Measurements from ENCODE around the gene COL5A1. TPM values are rescaled to one million over a fixed set of nuclear protein-coding genes. Genes with fewer than 3 reads are reported as not detected.

Gene COL5A1
- total RNA-seq, 1 donor from 2014 or later: 87.7 TPM

DNA sequence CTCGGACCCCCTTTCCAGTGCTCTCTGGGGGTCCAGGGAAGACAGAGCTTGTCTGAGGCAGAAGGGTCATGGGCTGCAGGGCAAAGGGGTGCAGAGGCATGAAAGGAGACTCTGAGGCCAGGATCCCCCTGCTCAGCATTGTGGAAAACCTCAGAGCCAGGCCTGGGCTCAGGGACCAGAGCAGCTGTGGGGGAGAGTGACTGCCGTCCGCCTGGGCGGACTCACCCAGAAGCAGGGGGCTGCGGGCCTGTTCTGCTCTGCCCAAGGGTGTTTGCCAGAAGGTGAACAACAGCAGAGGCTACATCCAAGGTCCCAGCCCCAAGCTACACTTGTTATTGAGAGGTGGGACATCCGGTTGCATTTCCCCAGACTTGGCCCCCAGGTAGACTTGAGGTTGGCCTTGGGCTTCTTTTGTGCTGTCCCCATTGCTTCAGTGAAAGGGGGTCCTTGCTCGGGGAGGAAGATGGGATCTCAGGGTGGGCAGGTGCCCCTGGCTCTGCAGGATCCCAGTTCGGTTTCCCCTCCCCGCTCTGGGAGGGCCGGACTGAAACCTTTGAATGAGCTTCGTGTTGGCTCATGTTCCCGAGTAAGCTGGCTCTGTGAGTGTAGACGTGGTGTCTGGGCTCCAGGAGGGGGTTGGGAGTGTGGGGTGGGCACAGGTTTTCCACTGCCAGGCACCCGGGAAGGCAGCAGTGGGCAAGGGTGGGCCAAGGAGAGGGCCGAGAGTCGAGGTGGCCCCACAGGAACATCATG lies 92.1 kb downstream of the COL5A1 start:
- H3K36me3 ChIP-seq (ENCODE audit: control insufficient read depth, insufficient read depth, low read length): no peaks in the 10 kb centered on the region
- TF ChIP-seq, protein P1, sequence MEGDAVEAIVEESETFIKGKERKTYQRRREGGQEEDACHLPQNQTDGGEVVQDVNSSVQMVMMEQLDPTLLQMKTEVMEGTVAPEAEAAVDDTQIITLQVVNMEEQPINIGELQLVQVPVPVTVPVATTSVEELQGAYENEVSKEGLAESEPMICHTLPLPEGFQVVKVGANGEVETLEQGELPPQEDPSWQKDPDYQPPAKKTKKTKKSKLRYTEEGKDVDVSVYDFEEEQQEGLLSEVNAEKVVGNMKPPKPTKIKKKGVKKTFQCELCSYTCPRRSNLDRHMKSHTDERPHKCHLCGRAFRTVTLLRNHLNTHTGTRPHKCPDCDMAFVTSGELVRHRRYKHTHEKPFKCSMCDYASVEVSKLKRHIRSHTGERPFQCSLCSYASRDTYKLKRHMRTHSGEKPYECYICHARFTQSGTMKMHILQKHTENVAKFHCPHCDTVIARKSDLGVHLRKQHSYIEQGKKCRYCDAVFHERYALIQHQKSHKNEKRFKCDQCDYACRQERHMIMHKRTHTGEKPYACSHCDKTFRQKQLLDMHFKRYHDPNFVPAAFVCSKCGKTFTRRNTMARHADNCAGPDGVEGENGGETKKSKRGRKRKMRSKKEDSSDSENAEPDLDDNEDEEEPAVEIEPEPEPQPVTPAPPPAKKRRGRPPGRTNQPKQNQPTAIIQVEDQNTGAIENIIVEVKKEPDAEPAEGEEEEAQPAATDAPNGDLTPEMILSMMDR (IDR thresholded peaks at IDR 0.05; ENCODE audit: insufficient read depth, low read length, poor library complexity, severe bottlenecking): no peak

DNA sequence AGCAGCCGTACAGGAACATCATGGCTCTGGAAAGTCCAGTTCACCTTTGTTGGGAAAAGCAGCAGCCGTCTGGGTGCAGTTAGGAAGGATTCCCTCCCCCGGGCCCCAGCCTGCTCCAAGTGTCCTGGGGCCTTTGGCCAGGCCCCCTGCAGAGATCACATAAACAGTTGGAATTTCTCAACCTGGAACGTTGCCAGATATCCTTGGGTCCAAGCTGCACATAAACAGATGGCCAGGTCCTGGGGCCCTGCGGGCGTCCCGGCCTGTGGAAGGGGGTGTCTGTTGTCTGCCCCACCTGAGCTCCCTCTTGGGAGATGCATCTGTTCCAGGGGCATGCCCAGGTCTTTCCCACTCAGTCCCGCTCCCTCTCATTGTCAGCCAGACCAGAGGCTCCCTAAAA lies 92.7 kb downstream of the COL5A1 start:
- Histone ChIP-seq H3K27me3 (ENCODE audit: control insufficient read depth, insufficient read depth, low read length) (no peaks in the 10 kb centered on the region), H3K4me3 (ENCODE audit: low read depth, low read length) (no peak overlapping the region), H3K36me3 (ENCODE audit: control insufficient read depth, insufficient read depth, low read length) (no peaks in the 10 kb centered on the region)
- no peak for DNase-seq (ENCODE audit: low read depth)
- TF ChIP-seq, protein P1 (IDR thresholded peaks at IDR 0.05; ENCODE audit: insufficient read depth, low read length, poor library complexity, severe bottlenecking): no peak

More for the DNA sequence above, 92.1 kb downstream of the COL5A1 start:
- no peak for DNase-seq (ENCODE audit: low read depth)
- Histone ChIP-seq H3K27me3 (ENCODE audit: control insufficient read depth, insufficient read depth, low read length) (no peaks in the 10 kb centered on the region), H3K4me3 (ENCODE audit: low read depth, low read length) (no peak overlapping the region)

DNA sequence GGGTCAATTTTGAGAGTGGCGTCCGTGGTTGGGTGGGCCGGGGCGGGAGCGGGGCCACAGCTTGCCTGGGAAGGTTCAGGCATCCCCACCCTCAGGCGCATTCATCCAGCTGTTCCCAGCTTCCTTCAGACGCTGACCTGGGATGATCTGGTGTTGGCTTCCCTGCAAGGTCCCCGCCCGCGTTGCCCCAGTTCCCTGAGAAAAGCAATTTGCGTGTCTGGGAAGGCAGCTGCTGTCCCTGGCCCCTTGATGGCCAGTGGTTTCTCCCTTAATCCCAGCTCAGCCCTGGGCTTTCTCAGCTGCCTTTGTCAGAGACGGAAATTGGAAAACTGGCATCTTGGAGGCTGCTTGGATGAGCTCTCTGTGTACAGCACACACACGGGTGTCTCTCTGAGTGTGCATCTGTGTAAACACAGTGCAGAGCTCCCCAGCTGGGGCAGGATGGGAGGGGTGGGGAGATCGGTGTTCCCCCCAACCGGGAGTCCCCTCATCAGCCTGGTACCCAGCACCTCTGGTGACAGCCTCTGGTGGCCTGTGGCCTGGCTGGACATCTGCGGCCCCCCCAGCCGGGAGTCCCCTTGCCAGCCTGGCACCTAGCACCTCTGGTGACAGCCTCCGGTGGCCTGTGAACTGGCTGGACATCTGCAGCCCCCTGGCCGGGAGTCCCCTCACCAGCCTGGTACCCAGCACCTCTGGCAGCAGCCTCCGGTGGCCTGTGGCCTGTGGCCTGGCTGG lies 94.0 kb downstream of the COL5A1 start:
- TF ChIP-seq, protein P1 (IDR thresholded peaks at IDR 0.05; ENCODE audit: insufficient read depth, low read length, poor library complexity, severe bottlenecking): no peak
- no peaks in the 10 kb centered on the region for H3K27me3 ChIP-seq (ENCODE audit: control insufficient read depth, insufficient read depth, low read length)
- no peak for DNase-seq (ENCODE audit: low read depth)
- H3K36me3 ChIP-seq (ENCODE audit: control insufficient read depth, insufficient read depth, low read length): no peaks in the 10 kb centered on the region
- H3K4me3 ChIP-seq (ENCODE audit: low read depth, low read length): no peak overlapping the region

DNA sequence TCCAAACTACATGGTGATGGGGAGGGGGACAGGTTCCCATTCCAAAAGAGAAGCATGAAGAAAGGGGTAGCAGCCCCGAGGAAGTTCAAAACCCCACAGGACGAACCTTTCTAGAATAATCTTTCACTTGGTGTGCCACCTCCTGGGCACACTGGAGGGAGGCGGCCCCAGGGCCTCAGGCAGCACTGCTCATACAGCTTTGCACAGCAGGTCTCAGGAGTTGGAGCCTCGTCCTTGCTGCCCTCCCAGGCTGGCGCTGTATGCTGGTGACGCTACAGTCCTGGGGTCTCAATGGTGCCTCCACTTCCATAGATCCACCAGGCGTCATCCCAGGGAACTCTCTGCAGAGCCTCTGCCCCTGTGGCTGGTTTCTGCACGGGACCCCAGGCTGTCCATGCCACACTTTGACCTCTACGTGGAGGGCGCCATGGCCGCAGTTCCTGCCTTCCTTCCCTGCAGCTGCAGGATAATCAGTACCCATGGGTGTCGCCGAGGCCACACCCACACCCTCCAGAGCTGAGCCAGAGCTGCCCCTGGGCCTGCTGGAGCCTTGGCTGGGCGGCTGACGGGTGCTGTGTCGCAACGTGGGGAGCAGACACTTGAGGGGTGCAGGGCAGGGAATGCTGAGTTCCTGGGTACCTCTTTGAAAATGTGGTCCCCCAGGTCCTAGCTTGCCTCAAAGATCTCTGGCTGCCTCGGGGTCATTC lies 95.3 kb downstream of the COL5A1 start:
- H3K4me3 ChIP-seq (ENCODE audit: low read depth, low read length): no peak overlapping the region
- DNase-seq (ENCODE audit: low read depth): no peak
- TF ChIP-seq, protein P1 (IDR thresholded peaks at IDR 0.05; ENCODE audit: insufficient read depth, low read length, poor library complexity, severe bottlenecking): no peak
- H3K27me3 ChIP-seq (ENCODE audit: control insufficient read depth, insufficient read depth, low read length): no peaks in the 10 kb centered on the region
- H3K36me3 ChIP-seq (ENCODE audit: control insufficient read depth, insufficient read depth, low read length): no peaks in the 10 kb centered on the region

DNA sequence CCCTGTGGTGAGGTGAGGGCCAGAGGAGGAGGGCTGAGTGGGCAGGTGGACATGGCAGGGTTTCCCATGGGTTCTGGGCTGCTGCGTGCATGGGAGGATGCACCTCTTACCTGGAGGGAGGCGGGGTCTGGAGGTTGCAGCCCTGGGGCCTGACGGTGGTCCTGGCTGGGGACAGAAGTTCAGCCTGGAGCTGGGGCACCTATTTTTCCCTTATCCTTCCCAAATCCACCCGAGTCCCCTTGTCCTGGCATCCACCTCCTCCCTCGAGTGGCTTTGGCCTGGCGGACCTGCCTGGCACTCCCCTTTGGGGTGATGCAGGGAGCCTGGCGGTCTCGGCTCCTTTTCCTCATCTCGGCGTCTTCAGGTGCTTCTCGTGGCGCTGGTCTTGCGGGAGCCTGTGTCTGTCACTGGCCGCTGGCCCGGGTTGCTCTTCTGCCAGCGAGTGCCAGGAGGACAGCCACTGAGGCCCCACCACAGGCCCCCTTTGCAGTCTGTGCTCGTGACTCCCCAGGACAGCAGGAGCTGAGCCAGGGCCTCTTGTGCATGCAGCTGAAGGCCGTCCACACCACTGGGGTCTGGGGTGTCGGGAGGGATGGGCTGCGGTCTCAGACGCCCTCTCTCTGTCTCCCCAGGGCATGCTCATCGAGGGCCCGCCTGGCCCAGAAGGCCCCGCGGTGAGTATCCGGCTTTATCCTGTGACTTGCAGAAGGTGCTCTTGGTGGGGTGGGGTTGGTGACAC lies 96.4 kb downstream of the COL5A1 start:
- TF ChIP-seq, protein P1 (IDR thresholded peaks at IDR 0.05; ENCODE audit: insufficient read depth, low read length, poor library complexity, severe bottlenecking): no peak
- DNase-seq (ENCODE audit: low read depth): no peak
- no peaks in the 10 kb centered on the region for H3K36me3 ChIP-seq (ENCODE audit: control insufficient read depth, insufficient read depth, low read length)
- no peak overlapping the region for H3K4me3 ChIP-seq (ENCODE audit: low read depth, low read length)
- no peaks in the 10 kb centered on the region for H3K27me3 ChIP-seq (ENCODE audit: control insufficient read depth, insufficient read depth, low read length)

All from kidney epithelial cell (primary cell).